Hepatic stellate cell (primary cell): ENCODE results near the gene IVNS1ABP.
"Not testable (repeated sequence)": the region's sequence is repeated elsewhere in the genome, so short reads cannot be mapped to it uniquely, and the experiment has no call there.

Source experiments
- DNase-seq: peaks from one replicate; pipeline ENCODE4 v3.0.0; 2011; ENCODE audit warnings: low spot score

Gene IVNS1ABP

DNA sequence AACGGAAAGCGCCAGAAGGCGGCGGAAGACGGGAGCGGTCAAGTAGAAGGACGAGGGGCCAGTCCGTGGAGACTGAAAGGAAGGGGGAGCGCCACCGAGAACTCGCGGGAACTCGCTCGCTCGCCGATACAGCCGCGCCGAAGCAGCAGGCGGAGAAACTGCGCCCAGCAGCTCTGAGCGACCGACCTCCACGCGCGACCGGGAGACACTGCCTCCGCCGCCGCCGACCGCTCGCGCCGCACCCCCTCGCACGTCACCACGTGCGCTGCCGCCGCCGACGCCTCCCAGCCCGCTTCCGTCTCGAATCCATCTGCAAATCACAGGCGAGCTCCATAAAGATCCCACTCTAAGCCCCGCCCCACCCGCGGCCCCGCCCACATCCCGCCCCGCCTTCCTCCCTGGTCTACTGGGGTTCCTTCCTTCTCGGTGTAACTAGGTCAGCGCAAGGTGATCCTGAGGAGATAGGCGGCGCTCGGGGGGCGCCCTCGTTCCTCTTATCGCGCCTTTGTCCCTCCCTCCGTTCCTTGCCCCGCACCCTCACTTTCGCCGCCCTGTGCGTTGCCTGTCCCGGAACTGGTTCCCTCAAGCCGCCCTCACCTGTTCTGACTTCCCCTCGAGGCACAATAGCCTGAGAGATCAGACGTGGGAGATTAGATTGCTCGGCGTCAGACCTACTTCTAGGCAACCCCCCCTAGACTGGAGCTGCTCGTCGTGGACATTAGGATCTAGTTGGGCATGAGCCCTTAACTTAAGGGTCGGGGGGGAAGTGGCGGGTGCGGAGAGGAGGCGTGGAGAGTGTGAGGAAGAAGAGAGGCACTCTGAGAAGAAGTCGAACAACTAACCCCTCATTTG lies at the start of gene IVNS1ABP:
Gene IVNS1ABP, minus strand, starts transcription at position 210 of the 852 bp plus-strand sequence. CDS start 7,750 bp downstream, outside the sequence.
- DNase-seq: peak; percentile 95

- DNase-seq: no peak
Observed at GRCh38 chr1:185365951-185366350, 48.9 kb upstream of the IVNS1ABP start.

- DNase-seq: not testable (repeated sequence)
Observed at GRCh38 chr1:185364528-185364927, 47.5 kb upstream of the IVNS1ABP start.

DNA sequence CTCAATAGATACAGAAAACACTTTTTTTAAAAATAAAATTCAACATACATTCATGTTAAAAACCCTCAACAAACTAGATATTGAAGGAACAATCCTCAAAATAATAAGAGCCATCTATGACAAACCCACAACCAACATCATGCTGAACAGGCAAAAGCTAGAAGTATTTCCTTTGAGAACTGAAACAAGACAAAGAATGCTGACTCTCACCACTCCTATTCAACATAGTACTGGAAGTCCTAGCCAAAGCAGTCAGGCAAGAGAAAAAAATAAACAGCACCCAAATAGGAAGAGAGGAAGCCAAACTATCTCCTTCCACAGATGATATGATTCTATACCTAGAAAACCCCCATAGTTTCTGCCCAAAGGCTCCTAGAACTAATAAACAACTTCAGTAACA lies 46.2 kb upstream of the IVNS1ABP start:
- no peak for DNase-seq

GRCh38 chr1:185360714-185361113 lies 43.7 kb upstream of the IVNS1ABP start:
- no peak for DNase-seq

DNA sequence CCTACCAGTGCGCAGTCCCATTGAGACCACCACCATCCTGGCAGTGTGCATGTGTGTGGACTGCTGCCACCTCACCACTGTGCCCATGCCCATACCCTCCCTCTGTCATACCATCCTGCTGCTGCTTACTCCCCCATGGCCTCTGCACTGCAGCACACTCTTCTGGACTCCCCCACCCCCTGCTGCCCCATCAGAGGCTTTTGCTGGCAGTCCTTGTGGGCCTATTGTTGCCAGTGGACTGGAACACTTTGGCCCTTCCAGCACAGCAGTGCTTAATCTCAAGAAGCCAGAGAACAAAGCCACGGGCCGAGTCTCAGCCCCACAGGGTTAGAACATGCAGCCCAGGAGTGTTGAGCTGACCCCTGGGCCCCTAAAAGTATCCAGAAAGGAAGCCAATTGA lies 41.9 kb upstream of the IVNS1ABP start:
- no peak for DNase-seq

GRCh38 chr1:185355947-185356346 lies 38.9 kb upstream of the IVNS1ABP start:
- no peak for DNase-seq

- DNase-seq: no peak
Observed at GRCh38 chr1:185353124-185353523, 36.1 kb upstream of the IVNS1ABP start.

GRCh38 chr1:185351734-185352466 lies 34.9 kb upstream of the IVNS1ABP start:
- peak; percentile 19 for DNase-seq

DNA sequence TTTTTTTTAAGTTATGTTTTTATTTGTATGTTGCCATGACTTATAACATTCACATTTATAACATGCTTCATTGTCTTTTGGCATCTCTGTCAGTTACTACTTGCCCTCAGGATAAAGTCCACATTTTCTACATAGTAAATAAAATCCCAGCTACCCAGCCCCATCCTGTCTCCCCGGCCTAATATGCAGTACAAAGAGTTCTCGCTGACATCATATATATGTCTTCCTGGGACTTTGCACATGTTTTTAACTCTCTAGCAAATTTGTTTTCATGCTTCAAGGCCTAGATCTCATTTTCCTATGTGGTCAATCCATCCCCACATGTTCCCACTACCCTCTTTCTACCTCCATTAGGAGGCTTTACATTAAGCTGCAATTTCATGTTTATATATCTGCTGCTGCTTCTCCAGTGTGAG lies 33.0 kb upstream of the IVNS1ABP start:
- DNase-seq: no peak

- no peak for DNase-seq
Observed at GRCh38 chr1:185349556-185349955, 32.5 kb upstream of the IVNS1ABP start.

GRCh38 chr1:185348985-185349384 lies 31.9 kb upstream of the IVNS1ABP start:
- no peak for DNase-seq

DNA sequence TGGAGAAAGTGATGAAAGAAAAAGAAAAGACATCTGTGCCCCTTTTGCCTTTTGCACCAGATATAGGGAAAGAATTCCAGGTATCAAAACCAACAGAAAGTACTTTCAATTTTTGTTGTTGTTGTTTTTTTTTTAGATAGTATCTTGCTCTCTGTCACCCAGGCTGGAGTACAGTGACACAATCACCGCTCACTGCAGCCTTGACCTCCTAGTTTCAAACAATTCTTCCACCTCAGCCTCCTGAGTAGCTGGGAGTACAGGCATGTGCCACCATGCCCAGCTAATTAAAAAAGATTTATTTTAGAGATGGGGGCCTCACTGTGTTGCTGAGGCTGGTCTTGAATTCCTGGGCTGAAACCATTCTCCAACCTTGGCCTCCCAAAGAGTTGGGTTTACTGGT lies 31.3 kb upstream of the IVNS1ABP start:
- DNase-seq: no peak

GRCh38 chr1:185345913-185346720 lies 29.1 kb upstream of the IVNS1ABP start:
- no peak for DNase-seq

DNA sequence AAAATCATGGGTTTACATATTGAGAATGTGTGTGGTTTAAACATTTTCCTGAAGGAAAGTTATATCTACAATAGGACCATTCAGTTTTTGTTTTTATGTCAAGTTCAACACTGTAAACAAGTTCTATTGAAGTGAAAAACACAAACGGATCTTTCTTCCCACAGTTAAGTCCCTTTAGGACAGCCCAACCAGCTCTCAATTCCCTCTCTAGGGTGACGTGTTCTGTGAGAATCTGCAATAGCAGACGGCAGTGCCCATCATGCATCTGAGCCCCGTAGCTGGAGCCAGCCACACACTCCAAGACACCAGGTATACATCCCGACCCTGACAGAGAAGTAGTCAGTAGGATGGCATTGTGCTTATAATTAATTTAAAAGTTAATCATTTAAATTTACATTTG lies 26.3 kb upstream of the IVNS1ABP start:
- DNase-seq: no peak

DNA sequence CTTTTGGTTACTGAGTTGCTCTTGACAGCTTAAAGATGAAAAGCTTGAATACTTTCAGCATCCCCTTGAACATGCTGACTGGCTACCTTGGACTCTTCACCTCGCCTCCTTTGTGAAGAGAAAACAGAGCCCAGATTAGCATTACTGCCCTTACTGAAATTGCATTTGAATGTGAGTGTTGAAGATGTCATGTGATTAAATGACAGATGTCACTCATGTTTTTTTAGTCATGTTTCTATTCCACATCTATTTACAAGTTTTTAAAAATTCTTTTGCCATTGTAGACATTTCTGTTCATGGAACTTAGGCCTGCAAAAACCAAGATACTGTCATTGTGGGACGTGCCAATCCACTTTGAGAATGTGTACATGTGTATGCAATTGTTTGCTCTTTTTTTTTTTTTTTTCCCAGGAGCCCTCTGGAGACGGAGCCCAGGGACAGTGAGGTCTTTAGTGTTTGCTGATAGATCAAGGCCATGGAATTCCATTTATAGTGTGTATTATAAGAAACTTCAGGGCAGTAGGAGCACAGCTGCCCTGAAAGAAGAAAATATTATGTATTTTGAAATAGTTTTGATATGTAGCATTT lies 25.7 kb upstream of the IVNS1ABP start:
- no peak for DNase-seq

DNA sequence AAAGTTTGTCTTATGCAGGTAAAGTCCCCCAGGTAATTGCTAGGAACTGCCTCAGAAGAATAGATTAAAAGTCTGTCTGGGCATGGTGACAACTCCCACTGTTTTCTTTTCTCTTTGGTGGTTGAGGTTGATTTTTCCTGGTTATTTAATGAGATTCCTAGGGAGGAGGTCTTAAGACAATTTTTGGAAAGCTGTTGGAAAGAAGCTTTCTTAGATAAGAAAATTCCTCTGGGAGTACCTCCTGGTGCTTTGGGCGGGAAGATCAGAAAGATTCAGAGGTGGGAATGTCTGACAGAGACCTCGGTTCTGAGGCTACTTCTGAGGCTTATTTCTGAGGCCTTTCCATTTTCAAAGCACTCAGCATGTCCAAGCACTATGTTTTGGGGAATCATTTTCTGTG lies 25.0 kb upstream of the IVNS1ABP start:
- no peak for DNase-seq

GRCh38 chr1:185341196-185341781 lies 24.2 kb upstream of the IVNS1ABP start:
- DNase-seq: no peak

DNA sequence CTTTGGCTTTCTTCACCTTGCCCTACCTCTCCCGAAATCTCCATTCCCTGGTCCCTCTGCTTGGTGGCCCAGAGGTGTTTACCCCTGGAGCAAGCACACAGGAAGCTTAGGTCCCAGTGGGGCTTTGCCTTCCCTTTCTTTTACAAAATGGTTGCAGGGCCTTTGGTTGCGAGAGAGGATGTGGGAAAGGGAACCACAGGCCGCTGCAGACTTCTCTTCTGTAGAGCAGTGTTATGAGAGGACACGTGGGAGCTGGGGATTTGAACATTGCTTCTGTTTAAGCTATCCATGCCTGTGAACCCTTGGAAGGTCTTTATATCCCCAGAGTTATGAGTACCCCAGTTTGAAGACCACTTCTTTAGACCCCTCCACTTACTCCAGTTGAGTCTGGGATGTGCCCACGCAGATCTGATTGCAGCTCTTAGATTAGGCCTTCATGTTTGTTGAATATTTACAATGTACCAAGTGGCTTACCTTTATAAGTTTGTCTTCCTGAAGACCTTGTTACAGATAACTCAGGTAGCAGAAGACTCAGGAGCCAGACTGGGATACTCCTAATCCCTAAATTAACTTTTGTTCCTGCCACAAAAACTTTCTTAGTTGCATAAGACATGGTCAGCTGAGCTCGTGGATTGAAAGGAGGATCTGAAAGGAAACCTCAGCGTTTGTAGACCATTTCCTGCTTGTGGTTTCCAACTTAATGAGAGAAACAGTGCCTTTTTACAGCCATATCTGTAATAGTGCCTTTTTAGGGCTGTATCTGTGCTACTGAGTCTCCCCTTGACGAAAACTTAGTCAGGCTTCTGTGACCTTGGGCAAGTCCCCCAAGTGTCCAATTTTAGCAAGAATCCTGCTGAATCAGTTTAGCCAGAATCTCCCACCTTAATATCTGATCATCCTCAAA lies 21.9 kb upstream of the IVNS1ABP start:
- no peak for DNase-seq

- no peak for DNase-seq
Observed at GRCh38 chr1:185337246-185337645, 20.2 kb upstream of the IVNS1ABP start.

GRCh38 chr1:185334182-185334581 lies 17.1 kb upstream of the IVNS1ABP start:
- no peak for DNase-seq
